Measurements from ENCODE around the gene ETV6.

The ETV6 gene

DNA sequence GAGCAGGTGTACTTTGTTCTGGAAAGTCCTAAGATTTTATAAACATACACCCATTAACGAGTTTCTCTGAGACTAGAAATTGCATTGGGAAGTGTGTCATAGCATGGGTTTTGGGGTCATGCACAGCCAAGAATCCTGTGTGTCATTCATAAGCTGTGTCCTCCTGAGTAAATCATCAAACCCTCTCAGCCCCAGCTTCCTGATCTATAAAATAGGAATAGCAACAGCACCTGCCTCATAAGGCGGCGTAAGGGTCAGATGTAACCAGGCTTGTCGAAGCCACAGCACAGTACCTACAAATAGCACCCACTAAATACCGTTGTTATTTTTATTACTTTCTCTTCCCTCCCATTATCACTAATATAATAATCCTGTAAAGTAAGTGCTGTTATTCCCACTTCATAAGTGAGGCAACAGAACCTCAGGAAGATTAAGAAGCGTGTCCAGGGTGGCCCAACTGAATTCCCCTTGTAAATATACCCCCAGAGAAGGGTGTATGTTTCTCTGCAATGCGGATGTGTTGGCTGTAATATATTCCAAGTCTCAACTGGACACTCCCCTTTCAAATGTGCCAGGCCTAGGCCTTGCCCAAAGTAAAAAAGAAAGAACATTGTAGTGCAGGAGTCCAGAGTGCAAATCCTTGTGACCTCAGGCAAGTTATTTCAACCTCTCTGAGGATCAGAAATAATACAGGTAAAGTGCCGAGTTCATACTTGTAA is 233.0 kb downstream of the ETV6 start:
- TF ChIP-seq, protein P1, sequence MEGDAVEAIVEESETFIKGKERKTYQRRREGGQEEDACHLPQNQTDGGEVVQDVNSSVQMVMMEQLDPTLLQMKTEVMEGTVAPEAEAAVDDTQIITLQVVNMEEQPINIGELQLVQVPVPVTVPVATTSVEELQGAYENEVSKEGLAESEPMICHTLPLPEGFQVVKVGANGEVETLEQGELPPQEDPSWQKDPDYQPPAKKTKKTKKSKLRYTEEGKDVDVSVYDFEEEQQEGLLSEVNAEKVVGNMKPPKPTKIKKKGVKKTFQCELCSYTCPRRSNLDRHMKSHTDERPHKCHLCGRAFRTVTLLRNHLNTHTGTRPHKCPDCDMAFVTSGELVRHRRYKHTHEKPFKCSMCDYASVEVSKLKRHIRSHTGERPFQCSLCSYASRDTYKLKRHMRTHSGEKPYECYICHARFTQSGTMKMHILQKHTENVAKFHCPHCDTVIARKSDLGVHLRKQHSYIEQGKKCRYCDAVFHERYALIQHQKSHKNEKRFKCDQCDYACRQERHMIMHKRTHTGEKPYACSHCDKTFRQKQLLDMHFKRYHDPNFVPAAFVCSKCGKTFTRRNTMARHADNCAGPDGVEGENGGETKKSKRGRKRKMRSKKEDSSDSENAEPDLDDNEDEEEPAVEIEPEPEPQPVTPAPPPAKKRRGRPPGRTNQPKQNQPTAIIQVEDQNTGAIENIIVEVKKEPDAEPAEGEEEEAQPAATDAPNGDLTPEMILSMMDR (conservative IDR thresholded peaks at IDR 0.05): no peak
- H3K27ac ChIP-seq: no peak overlapping the region

DNA sequence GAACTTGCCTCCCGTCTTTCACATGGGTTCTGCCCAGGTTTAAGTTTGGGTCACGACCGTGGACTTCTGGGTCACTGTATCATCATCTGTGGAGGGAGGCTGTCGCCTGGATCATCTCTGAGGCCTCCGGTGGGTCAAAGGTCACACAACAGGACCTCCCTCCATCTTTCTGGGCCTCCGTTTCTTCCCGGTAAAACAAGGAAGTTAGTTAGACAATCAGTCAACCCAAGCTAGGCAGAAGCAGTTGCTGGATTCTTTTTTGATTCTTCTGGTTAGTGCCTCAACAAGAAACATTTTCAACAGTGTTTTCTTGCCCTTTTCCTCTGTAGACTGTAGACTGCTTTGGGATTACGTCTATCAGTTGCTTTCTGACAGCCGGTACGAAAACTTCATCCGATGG is 234.6 kb downstream of the ETV6 start:
- peak overlapping the region; percentile 98 for H3K27ac ChIP-seq
- TF ChIP-seq, protein P1 (conservative IDR thresholded peaks at IDR 0.05): no peak

DNA sequence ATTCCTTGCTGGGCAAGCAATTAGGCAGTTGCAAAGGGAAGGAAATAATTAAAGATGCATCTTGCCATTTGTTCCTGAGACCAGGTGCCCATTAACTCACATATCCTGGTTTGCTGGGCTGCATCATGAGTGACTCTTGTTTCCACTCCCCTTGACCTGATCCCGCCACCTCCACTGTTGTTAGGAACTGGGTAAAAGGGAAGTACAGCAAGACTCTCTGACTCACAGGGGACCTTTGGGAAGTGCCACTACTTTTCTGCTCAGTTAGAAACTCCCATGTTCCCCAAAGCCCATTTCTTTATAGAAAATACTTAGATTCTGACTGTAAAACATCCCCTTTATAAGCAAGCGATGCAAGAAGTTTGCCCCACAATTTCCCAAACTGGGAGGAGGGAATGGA is 235.2 kb downstream of the ETV6 start:
- TF ChIP-seq, protein P1 (conservative IDR thresholded peaks at IDR 0.05): no peak
- H3K27ac ChIP-seq: peak overlapping the region; percentile 98

DNA sequence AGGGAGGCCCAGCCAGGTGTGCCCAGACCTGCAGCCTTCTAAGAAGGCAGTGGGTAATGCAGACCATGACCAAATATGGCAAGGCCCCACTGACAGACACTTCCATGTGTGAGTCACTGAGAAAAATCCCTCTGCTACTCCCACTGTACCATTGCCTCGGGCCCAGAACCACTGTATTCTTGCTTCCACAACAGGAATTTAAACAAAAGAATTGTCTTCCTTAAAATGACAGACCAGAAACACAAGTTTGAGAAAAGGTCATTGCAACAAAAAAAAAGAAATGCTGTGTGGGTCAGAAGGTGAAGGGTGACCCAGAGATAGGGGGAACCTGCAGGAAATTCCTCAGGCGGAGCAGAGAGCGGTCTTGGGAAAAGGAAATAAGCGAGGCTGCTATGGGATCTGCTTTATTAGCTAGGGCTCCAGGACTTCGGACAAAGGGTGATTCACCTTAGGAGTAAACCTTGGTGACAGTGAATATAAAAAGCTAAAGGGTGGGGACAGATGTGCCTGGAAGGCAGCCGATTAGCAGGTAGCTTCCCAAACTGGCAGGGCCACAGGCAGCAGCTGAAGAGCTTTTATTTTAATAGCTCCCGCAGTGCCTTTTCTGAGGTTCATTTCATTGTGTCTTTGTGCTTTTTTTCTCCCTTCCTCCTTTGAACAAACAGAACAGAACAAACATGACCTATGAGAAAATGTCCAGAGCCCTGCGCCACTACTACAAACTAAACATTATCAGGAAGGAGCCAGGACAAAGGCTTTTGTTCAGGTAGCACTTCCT is 236.0 kb downstream of the ETV6 start:
- peak overlapping the region; percentile 98 for H3K27ac ChIP-seq
- TF ChIP-seq, protein P1 (conservative IDR thresholded peaks at IDR 0.05): no peak

DNA sequence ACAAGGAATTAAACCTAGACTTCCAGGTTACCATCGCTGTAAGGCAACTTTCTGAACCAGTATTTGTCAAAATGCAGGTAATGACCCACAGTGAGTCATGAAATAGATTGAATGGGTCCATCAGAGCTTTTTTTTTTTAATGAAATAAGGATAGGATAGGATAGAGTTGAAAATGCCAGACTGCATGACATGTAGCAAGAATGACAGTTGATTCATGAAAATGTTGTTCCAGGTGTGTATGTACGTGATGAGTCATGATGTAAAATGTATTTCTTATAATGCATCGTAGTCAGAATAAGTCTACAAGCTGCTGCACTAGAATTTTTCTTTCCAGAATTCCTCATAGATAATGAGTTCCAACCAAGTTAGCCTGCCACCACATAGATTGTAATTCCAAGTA is 236.9 kb downstream of the ETV6 start:
- peak overlapping the region; percentile 98 for H3K27ac ChIP-seq
- TF ChIP-seq, protein P1 (conservative IDR thresholded peaks at IDR 0.05): no peak

- TF ChIP-seq, protein P1 (conservative IDR thresholded peaks at IDR 0.05): no peak
- H3K27ac ChIP-seq: no peak overlapping the region
Measured at GRCh38 chr12:11888029-11888428, 238.6 kb downstream of the ETV6 start.

- no peak overlapping the region for H3K27ac ChIP-seq
- TF ChIP-seq, protein P1 (conservative IDR thresholded peaks at IDR 0.05): no peak
Measured at GRCh38 chr12:11891346-11891745, 241.9 kb downstream of the ETV6 start.
